ENCODE measurements around the gene PRSS58. TPM values are rescaled to one million over a fixed set of nuclear protein-coding genes. Genes with fewer than 3 reads are reported as not detected.

PRSS58 gene
- total RNA-seq, 1 donor from 2014 or later, result not detected

GRCh38 chr7:142231716-142232115 is 26.1 kb downstream of the PRSS58 start:
- Mint-ChIP-seq H3K4me3 (no peak overlapping the region), H3K36me3 (no peaks in the 10 kb centered on the region), H3K27ac (no peak overlapping the region), H3K4me1 (peaks cover 5% of the 10 kb centered on the region), H3K27me3 (ENCODE audit: insufficient read depth, low read depth) (peaks cover 2% of the 10 kb centered on the region), H3K9me3 (no peaks in the 10 kb centered on the region)
- Histone ChIP-seq H3K4me3 (no peak overlapping the region), H3K4me1 (no peaks in the 10 kb centered on the region), H4K20me1 (ENCODE audit: low read depth) (no peaks in the 10 kb centered on the region), H3K9ac (no peak overlapping the region), H3K9me3 (ENCODE audit: low read depth) (no peaks in the 10 kb centered on the region), H3K36me3 (no peaks in the 10 kb centered on the region), H3K27ac (no peak overlapping the region), H2AFZ (replicated peaks) (peak overlapping the region; percentile 45), H3K4me2 (no peak overlapping the region), H3F3A (ENCODE audit: low read depth) (no peaks in the 10 kb centered on the region), H3K27me3 (no peaks in the 10 kb centered on the region), H3K79me2 (ENCODE audit: low read depth) (no peaks in the 10 kb centered on the region)
- peak; percentile 74 for DNase-seq (ENCODE audit: low spot score)
- no peak for TF ChIP-seq EZH2 (IDR thresholded peaks at IDR 0.05)
- TF ChIP-seq EZH2phosphoT487 (IDR thresholded peaks at IDR 0.05), result no peak
- peak; percentile 54 for TF ChIP-seq CTCF (IDR thresholded peaks at IDR 0.05)

GRCh38 chr7:142228537-142229104 is 29.2 kb downstream of the PRSS58 start:
- H4K20me1 ChIP-seq (ENCODE audit: low read depth), result no peaks in the 10 kb centered on the region
- no peaks in the 10 kb centered on the region for H3K27me3 Mint-ChIP-seq (ENCODE audit: insufficient read depth, low read depth)
- no peaks in the 10 kb centered on the region for H3F3A ChIP-seq (ENCODE audit: low read depth)
- no peak overlapping the region for H3K4me2 ChIP-seq
- TF ChIP-seq EZH2 (IDR thresholded peaks at IDR 0.05) (no peak), CTCF (IDR thresholded peaks at IDR 0.05) (no peak), EZH2phosphoT487 (IDR thresholded peaks at IDR 0.05) (no peak)
- H3K36me3 Mint-ChIP-seq, result no peaks in the 10 kb centered on the region
- no peaks in the 10 kb centered on the region for H3K9me3 Mint-ChIP-seq
- no peak for DNase-seq (ENCODE audit: low spot score)
- no peak overlapping the region for H3K9ac ChIP-seq
- no peaks in the 10 kb centered on the region for H3K36me3 ChIP-seq
- no peak overlapping the region for H3K27ac Mint-ChIP-seq
- H3K4me3 ChIP-seq, result no peak overlapping the region
- peaks cover 5% of the 10 kb centered on the region for H3K4me1 Mint-ChIP-seq
- no peak overlapping the region for H3K27ac ChIP-seq
- H3K4me3 Mint-ChIP-seq, result no peak overlapping the region
- no peaks in the 10 kb centered on the region for H3K9me3 ChIP-seq (ENCODE audit: low read depth)
- no peaks in the 10 kb centered on the region for H3K79me2 ChIP-seq (ENCODE audit: low read depth)
- no peaks in the 10 kb centered on the region for H3K27me3 ChIP-seq
- no peak overlapping the region for H2AFZ ChIP-seq (replicated peaks)
- no peaks in the 10 kb centered on the region for H3K4me1 ChIP-seq

Small RNAs within 50 kb of the gene (small RNA-seq; reads per million reads assigned to genes)
- not detected for gene TRBV1

Other genes with a start within 250 kb of the PRSS58 start
- 0.04 and 0.12 TPM in 2 replicates for gene MGAM2, start 146.3 kb downstream of the PRSS58 start, total RNA-seq (ENCODE audit: low replicate concordance)